OCI-LY7 (cell line): Measurements from ENCODE around the gene ARHGEF10L. TPM values are rescaled to one million over a fixed set of nuclear protein-coding genes. Genes with fewer than 3 reads are reported as not detected.

Experiments used
- BruUV-seq: library from RNA; stranded (reverse); fragments of 400-500 nt; replicated peaks from 2 replicates; lab custom pipeline; 2021; lab: Mats Ljungman, UMichigan
- CTCF ChIA-PET: fragments of 300-600 bp; sonication (Branson Sonifier 250); formaldehyde crosslinking; loops from one replicate; lab custom pipeline; 2022; ENCODE audit warnings: antibody characterized with exemption; ENCODE audit not compliant: unreplicated experiment; lab: Charles Lee
- POLR2A ChIA-PET: fragments of 300-600 bp; sonication (Branson Sonifier 250); formaldehyde crosslinking; loops from one replicate; lab custom pipeline; 2022; ENCODE audit warnings: antibody characterized with exemption; lab: Charles Lee
- DNase-seq: peaks from one replicate; pipeline ENCODE4 v3.0.0-alpha.2; 2015; ENCODE audit warnings: low spot score
- H2AFZ ChIP-seq: fragments of 200-600 bp; sonication (generic), shearing (Covaris generic); 2 replicates; pipeline ENCODE4 v1.6.1; 2014; ENCODE audit warnings: mild to moderate bottlenecking, antibody characterized with exemption, low read length, moderate library complexity
- H3K27ac ChIP-seq: fragments of 200-600 bp; sonication (generic); 2 replicates; pipeline ENCODE4 v1.5.1; 2014; ENCODE audit warnings: mixed run types, low read depth, mild to moderate bottlenecking, moderate library complexity, low read length, inconsistent platforms; ENCODE audit not compliant: poor library complexity, severe bottlenecking
- H3K36me3 ChIP-seq: fragments of 200-600 bp; sonication (generic); 2 replicates; pipeline ENCODE4 v1.6.1; 2014; ENCODE audit warnings: mild to moderate bottlenecking, antibody characterized with exemption, low read length, moderate library complexity, mixed read lengths; ENCODE audit not compliant: insufficient read depth
- H3K4me1 ChIP-seq: fragments of 200-600 bp; sonication (generic); 2 replicates; pipeline ENCODE4 v1.5.1; 2014; ENCODE audit warnings: mild to moderate bottlenecking, low read length; ENCODE audit not compliant: insufficient read depth, poor library complexity, severe bottlenecking
- H3K4me2 ChIP-seq: fragments of 200-600 bp; sonication (generic); 2 replicates; pipeline ENCODE4 v1.6.1; 2014; ENCODE audit warnings: mild to moderate bottlenecking, low read length
- H3K4me3 ChIP-seq: fragments of 200-600 bp; sonication (generic); 2 replicates; pipeline ENCODE4 v1.5.1; 2014; ENCODE audit warnings: mild to moderate bottlenecking, low read depth, low read length; ENCODE audit not compliant: poor library complexity, severe bottlenecking
- H3K79me2 ChIP-seq: fragments of 200-600 bp; sonication (generic); 2 replicates; pipeline ENCODE4 v1.6.1; 2016; ENCODE audit warnings: low read depth, mild to moderate bottlenecking, low read length, moderate library complexity, mixed read lengths; ENCODE audit not compliant: insufficient read depth
- H3K9me2 ChIP-seq: fragments of 200-600 bp; sonication (generic); 2 replicates; pipeline ENCODE4 v1.6.1; 2016; ENCODE audit warnings: mild to moderate bottlenecking, low read length, mixed read lengths; ENCODE audit not compliant: insufficient read depth
- H3K9me3 ChIP-seq: fragments of 200-600 bp; sonication (generic); 2 replicates; pipeline ENCODE4 v1.6.1; 2014; ENCODE audit warnings: mild to moderate bottlenecking, mixed run types, low read length, mixed read lengths
- H4K20me1 ChIP-seq: fragments of 200-600 bp; sonication (generic); 2 replicates; pipeline ENCODE4 v1.6.1; 2014; ENCODE audit warnings: mild to moderate bottlenecking, antibody characterized with exemption, low read length, moderate library complexity, mixed read lengths; ENCODE audit not compliant: insufficient read depth
- EZH2phosphoT487 ChIP-seq: fragments of 200-600 bp; sonication (generic); IDR thresholded peaks from 2 replicates; pipeline ENCODE4 v1.6.1; 2018; ENCODE audit warnings: low read depth, borderline replicate concordance, mild to moderate bottlenecking, mixed run types, antibody characterized with exemption, low read length, moderate library complexity, mixed read lengths
- intact Hi-C: fragments of 100-400 bp; cut with micrococcal nuclease; formaldehyde crosslinking; loops from one replicate; pipeline ENCODE4 v1.10.0; 2022; ENCODE audit not compliant: unreplicated experiment
- total RNA-seq, 2 experiments: library from RNA; depleted of rRNA in 1 of 2; stranded (reverse); fragments of >200 nt in 1 of 2; shearing (Covaris generic) in 1 of 2; gene quantifications; 2 replicates each; pipeline ENCODE4 v1.2.3, GENCODE V29; 2014 to 2022
- TF ChIP-seq, protein P1 (sequence below): fragments of 200-600 bp; sonication (generic); conservative IDR thresholded peaks from 2 replicates; pipeline ENCODE4 v1.5.1; 2014; ENCODE audit warnings: mild to moderate bottlenecking, antibody characterized with exemption, low read length, moderate library complexity, mixed read lengths

ARHGEF10L gene
- total RNA-seq, 2 experiments from 2014 or later = 2.4 TPM; not detected in 1

GRCh38 chr1:17709981-17710380, 170.5 kb downstream of the ARHGEF10L start:
- no peak overlapping the region for H3K4me3 ChIP-seq
- ChIA-PET POLR2A (interaction anchor here (0.9 kb wide), 1 partner anchor 577 kb away, joined by 4 read pairs; no protein-coding TSS in a partner anchor), CTCF (no interaction called here)
- H3K4me2 ChIP-seq = no peak overlapping the region
- DNase-seq = no peak
- no peaks in the 10 kb centered on the region for H3K9me3 ChIP-seq
- H2AFZ ChIP-seq = no peak overlapping the region
- no peaks in the 10 kb centered on the region for H3K4me1 ChIP-seq
- H3K36me3 ChIP-seq = no peaks in the 10 kb centered on the region
- H3K27ac ChIP-seq = no peak overlapping the region
- no TSS peak for BruUV-seq
- no peaks in the 10 kb centered on the region for H3K79me2 ChIP-seq
- intact Hi-C loops = no loop called here
- no peaks in the 10 kb centered on the region for H3K9me2 ChIP-seq
- TF ChIP-seq EZH2phosphoT487 = no peak
- TF ChIP-seq, protein P1, sequence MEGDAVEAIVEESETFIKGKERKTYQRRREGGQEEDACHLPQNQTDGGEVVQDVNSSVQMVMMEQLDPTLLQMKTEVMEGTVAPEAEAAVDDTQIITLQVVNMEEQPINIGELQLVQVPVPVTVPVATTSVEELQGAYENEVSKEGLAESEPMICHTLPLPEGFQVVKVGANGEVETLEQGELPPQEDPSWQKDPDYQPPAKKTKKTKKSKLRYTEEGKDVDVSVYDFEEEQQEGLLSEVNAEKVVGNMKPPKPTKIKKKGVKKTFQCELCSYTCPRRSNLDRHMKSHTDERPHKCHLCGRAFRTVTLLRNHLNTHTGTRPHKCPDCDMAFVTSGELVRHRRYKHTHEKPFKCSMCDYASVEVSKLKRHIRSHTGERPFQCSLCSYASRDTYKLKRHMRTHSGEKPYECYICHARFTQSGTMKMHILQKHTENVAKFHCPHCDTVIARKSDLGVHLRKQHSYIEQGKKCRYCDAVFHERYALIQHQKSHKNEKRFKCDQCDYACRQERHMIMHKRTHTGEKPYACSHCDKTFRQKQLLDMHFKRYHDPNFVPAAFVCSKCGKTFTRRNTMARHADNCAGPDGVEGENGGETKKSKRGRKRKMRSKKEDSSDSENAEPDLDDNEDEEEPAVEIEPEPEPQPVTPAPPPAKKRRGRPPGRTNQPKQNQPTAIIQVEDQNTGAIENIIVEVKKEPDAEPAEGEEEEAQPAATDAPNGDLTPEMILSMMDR = no peak
- no peaks in the 10 kb centered on the region for H4K20me1 ChIP-seq

GRCh38 chr1:17710889-17711576, 171.5 kb downstream of the ARHGEF10L start:
- no peaks in the 10 kb centered on the region for H3K9me3 ChIP-seq
- TF ChIP-seq, protein P1 = no peak
- TF ChIP-seq EZH2phosphoT487 = no peak
- POLR2A ChIA-PET = interaction anchor here (0.9 kb wide), 1 partner anchor 578 kb away, joined by 4 read pairs; no protein-coding TSS in a partner anchor
- no peaks in the 10 kb centered on the region for H4K20me1 ChIP-seq
- BruUV-seq = no TSS peak
- H3K27ac ChIP-seq = no peak overlapping the region
- no peaks in the 10 kb centered on the region for H3K79me2 ChIP-seq
- CTCF ChIA-PET = no interaction called here
- H3K36me3 ChIP-seq = no peaks in the 10 kb centered on the region
- intact Hi-C loops = no loop called here
- H3K4me1 ChIP-seq = no peaks in the 10 kb centered on the region
- H3K9me2 ChIP-seq = no peaks in the 10 kb centered on the region
- H3K4me3 ChIP-seq = no peak overlapping the region
- H2AFZ ChIP-seq = no peak overlapping the region
- no peak for DNase-seq
- no peak overlapping the region for H3K4me2 ChIP-seq

DNA sequence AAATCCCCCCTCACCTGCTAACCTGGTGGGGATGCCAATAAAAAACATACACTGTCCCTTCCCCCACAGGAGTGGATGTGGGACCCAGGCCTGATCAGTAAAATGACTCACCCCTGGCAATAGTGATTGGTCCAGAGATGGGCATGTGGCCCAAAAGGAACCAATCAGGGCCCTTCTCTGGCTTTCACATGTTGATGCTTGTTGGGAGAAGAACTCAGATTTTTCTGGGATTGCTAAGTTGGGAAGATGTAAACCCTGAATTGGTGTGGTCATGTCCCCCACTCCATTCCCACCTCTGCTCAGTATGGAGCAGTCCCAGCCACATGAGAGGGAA, 172.0 kb downstream of the ARHGEF10L start:
- Histone ChIP-seq H3K36me3 (no peaks in the 10 kb centered on the region), H3K9me2 (no peaks in the 10 kb centered on the region), H3K4me2 (no peak overlapping the region), H3K79me2 (no peaks in the 10 kb centered on the region), H3K27ac (no peak overlapping the region), H3K4me1 (no peaks in the 10 kb centered on the region), H3K4me3 (no peak overlapping the region), H3K9me3 (no peaks in the 10 kb centered on the region), H2AFZ (no peak overlapping the region), H4K20me1 (no peaks in the 10 kb centered on the region)
- intact Hi-C loops = no loop called here
- no TSS peak for BruUV-seq
- POLR2A ChIA-PET = no interaction called here
- TF ChIP-seq, protein P1 = no peak
- TF ChIP-seq EZH2phosphoT487 = no peak
- no peak for DNase-seq
- CTCF ChIA-PET = no interaction called here
